Mesodermal cell (in vitro differentiated cells): Measurements from ENCODE around the gene SH3BGR.
A peak's percentile ranks its signal among the peaks of the same experiment; 100 is the strongest.

Source experiments
- H3K27ac ChIP-seq: 2 replicates; pipeline ENCODE4 v1.7.0; 2013; ENCODE audit warnings: mild to moderate bottlenecking, low read depth, low read length, moderate library complexity; ENCODE audit not compliant: severe bottlenecking
- H3K36me3 ChIP-seq: 2 replicates; pipeline ENCODE4 v1.7.1; 2013; ENCODE audit warnings: mild to moderate bottlenecking, low read length, moderate library complexity; ENCODE audit not compliant: control insufficient read depth, insufficient read depth
- H3K4me1 ChIP-seq: one replicate; pipeline ENCODE4 v1.7.1; 2013; ENCODE audit warnings: mild to moderate bottlenecking, low read length; ENCODE audit not compliant: insufficient read depth, control insufficient read depth, poor library complexity, severe bottlenecking
- H3K4me3 ChIP-seq: 2 replicates; pipeline ENCODE4 v1.7.0; 2013; ENCODE audit warnings: low read length, control low read depth, mild to moderate bottlenecking; ENCODE audit not compliant: insufficient read depth, poor library complexity, severe bottlenecking; ENCODE audit errors: extremely low read depth
- H3K9me3 ChIP-seq: 2 replicates; pipeline ENCODE4 v1.7.1; 2013; ENCODE audit warnings: mild to moderate bottlenecking, low read length, moderate library complexity; ENCODE audit not compliant: control insufficient read depth
- WGBS, 2 experiments: methylation state at CpG; one replicate each; pipeline ENCODE4 v1.1.5; 2013; ENCODE audit warnings: missing lambda C conversion rate in 2 of 2; ENCODE audit not compliant: insufficient coverage in 2 of 2; 5-methylcytosine and 5-hydroxymethylcytosine counted together

Gene SH3BGR

DNA sequence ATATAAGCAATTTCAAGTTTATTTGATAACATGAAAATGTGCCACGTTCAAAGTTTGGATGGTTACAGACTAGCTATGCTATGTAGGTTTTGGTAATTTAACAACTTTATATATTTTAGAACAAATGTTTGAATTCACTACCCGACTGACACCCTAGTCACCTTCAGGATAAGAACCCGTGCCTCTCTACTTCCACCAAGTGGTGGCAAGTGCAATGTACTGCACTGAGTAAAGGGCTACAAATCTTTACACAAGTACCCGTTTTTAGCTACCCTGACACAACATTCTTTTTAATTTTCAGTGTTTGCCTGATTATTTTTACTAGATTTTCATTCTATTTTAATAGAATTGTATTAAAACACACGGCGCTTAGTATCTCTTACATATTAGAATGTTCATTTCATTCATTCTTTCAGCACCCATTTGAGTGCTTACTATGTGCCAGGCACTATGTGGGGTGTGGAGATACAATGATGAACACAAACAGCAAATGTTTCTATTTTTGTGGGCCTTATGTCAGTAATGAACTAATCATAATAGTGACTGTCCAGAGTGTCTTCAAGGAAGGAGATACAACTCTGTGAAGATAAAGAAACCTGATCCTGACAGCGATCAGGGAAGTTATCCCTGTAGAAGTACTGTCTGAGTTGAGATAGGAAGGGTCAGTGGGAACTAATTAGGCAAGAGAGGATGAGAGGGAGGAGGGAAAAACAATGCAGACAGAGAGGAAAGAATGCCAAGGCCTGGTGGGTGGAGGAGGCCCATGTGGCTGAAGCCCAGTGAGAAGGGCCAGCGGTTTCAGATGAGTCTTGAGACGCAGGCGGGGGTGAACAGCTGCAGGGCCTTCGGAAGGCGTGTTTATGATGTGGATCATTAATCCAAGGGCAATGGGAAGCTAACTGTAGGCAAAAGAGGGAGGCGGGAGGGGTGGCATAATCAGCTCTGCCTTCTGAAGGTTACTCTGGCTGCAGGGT, 10.0 kb upstream of the SH3BGR start:
- H3K27ac ChIP-seq, result no peak overlapping the region
- H3K36me3 ChIP-seq, result no peaks in the 10 kb centered on the region
- H3K4me3 ChIP-seq, result no peak overlapping the region
- 79 to 88% methylated on average over 7 to 8 of the region's 13 CpGs for WGBS, 2 experiments
- peaks cover 6% of the 10 kb centered on the region for H3K4me1 ChIP-seq
- no peaks in the 10 kb centered on the region for H3K9me3 ChIP-seq

DNA sequence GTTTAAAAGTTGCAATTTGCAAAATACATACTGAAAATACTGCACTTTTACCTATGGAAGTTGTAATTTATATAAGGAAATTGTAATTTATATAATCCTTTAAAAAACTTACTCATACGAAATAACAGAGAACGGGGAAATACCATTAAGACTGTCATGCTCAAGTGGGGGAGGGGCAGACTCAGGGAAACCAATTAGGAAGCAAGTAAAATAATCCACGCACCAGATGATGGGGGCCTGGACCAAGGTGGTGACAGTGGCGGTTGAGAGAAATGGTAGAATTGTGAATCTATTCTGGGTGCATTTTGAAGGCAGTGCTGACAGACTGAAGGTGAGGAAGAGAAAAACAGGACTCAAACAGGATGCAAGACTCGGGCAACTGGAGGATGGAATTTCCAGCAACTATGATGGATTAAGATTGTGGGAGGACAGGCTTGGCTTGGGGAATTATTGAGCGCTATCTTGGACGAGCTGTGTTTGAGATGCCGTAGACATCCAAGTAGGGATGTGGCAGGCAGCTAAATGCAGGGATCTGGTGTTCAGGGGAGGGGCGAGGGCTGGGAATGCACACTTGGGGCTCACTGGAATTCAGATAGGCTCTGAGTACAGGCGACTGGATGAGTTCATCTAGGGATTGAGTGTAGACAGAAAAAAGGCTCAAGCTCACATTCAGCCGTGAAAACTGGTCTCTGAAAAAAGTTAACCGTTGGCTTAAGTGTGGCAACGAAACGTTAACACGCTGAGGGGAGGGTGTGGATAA, 7.2 kb upstream of the SH3BGR start:
- Histone ChIP-seq H3K9me3 (no peaks in the 10 kb centered on the region), H3K4me1 (peaks cover 6% of the 10 kb centered on the region), H3K27ac (peak overlapping the region; percentile 96), H3K36me3 (no peaks in the 10 kb centered on the region), H3K4me3 (peak overlapping the region; percentile 83)
- 20 to 23% methylated on average over 13 of the region's 15 CpGs for WGBS, 2 experiments

DNA sequence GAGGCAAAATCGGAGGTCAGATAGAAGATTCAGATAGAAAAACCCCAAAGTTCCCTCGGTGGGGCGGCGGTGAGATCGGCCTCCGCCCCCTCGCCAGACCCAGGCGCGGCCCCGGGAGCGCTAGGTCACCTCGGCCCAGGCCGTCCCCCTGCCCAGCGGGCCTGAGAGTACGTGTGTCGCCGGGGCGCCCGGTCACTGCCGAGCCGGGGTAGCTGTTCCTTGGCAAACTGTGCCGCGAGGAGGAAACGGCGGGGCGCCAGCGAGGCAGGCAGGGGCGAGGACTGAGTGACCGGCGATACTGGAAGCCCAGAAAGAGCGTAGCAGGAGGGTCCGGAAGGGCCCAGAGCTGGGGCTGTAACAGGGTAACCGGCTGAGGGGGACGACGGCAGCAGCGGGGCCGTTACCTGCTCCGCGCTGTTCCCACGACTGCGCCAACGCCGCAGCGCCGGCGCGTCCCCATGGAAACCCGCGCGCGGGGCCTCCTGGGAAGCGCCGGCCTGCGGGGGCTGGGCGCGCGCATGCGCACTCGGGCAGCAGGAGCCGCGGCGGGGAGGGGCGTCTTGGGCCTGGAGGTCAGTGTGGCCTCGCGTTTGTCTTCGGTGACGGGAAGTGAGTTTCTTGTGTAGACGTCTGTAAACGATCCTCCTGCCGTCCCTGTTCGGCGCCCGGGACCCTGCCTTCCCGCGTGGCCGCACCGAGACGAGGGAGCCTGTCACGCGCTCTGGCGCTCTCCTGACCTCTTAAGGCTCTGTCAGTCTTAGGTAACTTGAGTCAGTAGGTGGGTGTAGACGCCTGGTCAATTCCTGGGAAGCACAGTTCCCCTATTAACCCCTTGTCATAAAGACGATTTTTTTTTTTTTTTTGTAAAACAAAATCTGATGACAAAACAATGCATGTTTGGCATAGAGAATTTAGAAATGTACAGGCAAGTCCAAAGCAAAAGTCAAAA, 6.2 kb upstream of the SH3BGR start, which contains the start of gene LCA5L:
LCA5L (minus strand) TSS at position 458 of the 949 bp plus-strand sequence. CDS start 17,285 bp downstream, outside the sequence.
- no peaks in the 10 kb centered on the region for H3K36me3 ChIP-seq
- no peaks in the 10 kb centered on the region for H3K9me3 ChIP-seq
- H3K4me3 ChIP-seq, result peak within 1 kb of the TSS; percentile 83
- WGBS, 2 experiments, result 0 to 1% methylated on average over 51 to 68 of the region's 83 CpGs
- H3K4me1 ChIP-seq, result peaks cover 6% of the 10 kb centered on the region
- peak within 1 kb of the TSS; percentile 96 for H3K27ac ChIP-seq

DNA sequence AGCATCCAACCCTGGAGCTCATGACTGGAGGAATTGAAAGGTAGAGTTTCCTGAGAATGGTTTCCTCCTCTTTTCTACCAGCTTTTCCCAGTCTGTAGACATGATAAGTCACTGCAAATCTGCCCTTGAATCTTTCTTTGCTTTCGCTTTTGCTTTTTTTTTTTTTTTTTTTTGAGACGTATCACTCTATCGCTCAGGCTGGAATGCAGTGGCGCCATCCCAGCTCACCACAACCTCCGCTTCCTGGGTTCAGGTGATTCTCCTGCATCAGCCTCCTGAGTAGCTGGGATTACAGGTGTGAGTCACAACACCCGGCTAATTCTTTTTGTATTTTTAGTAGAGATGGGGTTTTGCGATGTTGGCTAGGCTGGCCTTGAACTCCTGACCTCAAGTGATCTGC, 4.5 kb upstream of the SH3BGR start:
- H3K9me3 ChIP-seq, result no peaks in the 10 kb centered on the region

DNA sequence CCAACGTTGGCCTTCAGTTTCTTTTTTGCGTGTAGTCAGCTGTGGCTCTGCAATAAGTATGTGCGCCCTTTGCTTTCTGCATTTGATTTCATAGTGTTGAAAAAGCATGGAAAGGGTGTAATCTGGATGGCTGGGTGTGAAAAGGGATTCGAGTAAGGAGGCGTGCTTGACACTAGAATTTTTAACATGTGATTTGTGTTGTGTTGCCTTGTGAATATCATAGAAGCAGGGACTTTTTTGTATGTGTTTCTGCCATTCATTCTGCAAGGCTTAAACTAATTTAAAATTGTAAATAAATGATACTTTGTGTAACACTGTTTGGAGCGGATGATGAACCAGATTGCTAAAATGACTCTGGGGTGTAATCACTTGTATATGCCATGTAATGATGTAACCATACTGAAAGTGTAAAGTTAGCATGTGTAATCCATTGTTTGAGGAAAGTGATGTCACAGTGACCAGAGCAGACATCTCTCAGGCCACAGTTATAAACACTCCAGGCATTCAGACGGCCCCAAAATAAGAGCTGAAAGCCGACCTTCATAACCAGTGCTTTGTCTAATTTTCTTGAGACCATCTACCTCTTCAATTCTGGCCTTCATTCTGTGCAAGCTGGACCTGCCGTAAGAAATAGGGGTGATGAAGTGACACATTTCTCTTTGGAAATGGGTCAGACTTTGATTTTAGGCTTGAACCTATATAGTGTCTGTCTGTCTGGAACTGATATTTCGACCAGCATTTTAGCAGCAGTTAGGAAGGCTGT, 618 bp downstream of the SH3BGR start:
- WGBS, 2 experiments, result 78 to 80% methylated on average over 7 to 10 of the region's 10 CpGs
- peak overlapping the region; percentile 12 for H3K4me3 ChIP-seq
- H3K27ac ChIP-seq, result peak overlapping the region; percentile 47
- H3K36me3 ChIP-seq, result no peaks in the 10 kb centered on the region
- no peaks in the 10 kb centered on the region for H3K4me1 ChIP-seq
- no peaks in the 10 kb centered on the region for H3K9me3 ChIP-seq

More for the DNA sequence above, 4.5 kb upstream of the SH3BGR start:
- Histone ChIP-seq H3K4me3 (no peak overlapping the region), H3K36me3 (no peaks in the 10 kb centered on the region), H3K4me1 (peaks cover 6% of the 10 kb centered on the region), H3K27ac (no peak overlapping the region)
- WGBS, 2 experiments, result 93 to 100% methylated on average over 3 to 4 of the region's 7 CpGs

DNA sequence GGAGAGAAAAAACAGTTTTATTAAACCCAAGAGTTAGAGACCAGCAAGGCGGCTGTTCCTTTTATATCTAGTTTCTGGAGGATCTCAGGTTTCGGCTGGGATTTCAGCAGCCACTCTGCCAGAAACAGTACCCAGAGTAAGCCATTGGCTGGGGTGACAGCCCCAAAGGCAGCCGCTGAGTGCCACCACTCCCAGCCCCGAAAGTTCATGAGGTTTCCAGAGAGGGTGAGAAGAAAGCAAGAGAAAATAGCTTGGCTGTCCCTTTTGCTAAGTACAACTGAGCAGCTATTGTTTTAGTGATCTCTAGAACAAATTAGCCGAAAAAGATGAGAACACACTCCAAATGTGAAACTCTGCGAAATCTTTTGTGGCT, 1.2 kb downstream of the SH3BGR start:
- H3K4me1 ChIP-seq, result no peaks in the 10 kb centered on the region
- no peaks in the 10 kb centered on the region for H3K9me3 ChIP-seq
- no peak overlapping the region for H3K4me3 ChIP-seq
- H3K36me3 ChIP-seq, result no peaks in the 10 kb centered on the region
- WGBS, 2 experiments, result 82 to 96% methylated on average over 5 to 6 of the region's 6 CpGs
- H3K27ac ChIP-seq, result peak overlapping the region; percentile 26

DNA sequence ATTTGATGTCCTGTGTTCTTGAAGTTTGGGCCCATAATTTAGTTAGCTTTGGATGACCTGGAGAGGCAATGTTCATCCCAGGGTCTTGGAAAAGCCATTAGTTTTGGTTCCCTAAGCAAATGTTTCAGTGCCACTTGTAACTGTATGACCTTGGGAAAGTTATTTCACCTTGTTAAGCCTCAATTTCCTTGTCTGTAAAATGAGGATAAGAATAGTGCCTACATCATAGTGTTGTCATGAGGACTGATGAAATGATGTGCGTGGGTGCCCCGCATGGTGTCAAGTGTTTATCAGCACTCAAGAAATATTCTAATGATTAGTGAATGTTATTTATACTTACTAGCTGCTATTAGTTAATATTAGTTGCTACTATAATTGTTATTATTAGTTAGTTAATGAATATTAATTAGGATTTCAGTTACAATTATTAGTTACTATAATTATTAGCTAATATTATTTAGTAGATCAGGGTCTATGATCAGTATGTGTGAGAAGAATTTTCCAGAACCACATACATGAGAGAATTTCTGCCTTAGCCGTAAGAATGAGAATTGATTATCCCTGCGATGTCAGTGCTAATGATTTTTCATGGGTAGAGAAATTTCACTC, 1.9 kb downstream of the SH3BGR start:
- Histone ChIP-seq H3K36me3 (no peaks in the 10 kb centered on the region), H3K4me1 (no peaks in the 10 kb centered on the region), H3K9me3 (no peaks in the 10 kb centered on the region), H3K27ac (no peak overlapping the region), H3K4me3 (no peak overlapping the region)
- no CpG with 5 or more reads among the region's 4 CpGs for WGBS, 2 experiments

DNA sequence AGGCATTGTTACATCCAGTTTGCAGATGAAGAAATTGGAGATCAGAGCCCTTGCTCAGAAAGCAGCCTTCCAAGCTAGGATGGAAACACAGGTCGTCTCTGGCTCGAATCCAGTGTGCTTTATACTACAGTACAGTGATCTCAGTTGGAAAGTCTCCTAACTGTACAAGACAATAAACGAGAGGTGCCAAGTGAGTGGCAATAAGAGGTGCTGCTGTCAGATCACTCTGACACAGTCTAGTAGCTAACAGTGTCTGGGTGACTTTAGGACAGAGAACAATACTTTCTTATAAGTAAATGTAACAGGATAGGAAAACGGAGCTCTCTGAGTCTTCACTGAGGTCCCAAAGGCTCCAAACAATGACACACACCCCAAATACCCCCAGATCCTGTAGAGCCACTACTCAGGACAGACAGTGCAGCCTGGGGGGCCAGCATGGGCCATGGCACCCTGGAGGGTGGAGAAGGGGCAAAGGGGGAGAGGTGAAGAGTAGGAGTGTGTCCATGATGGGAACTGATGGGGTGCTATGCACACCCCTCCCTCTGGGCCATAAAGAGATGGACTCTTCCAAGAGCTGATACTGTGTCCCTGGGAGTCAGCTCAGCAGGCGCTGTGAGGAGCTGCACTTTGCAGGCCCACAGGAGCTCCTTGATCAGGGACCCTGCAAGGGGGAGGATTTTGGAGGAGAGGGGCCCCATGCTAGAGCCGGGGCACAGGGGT, 3.3 kb downstream of the SH3BGR start:
- 80 to 100% methylated on average over 2 to 4 of the region's 6 CpGs for WGBS, 2 experiments
- Histone ChIP-seq H3K9me3 (no peaks in the 10 kb centered on the region), H3K36me3 (no peaks in the 10 kb centered on the region), H3K4me1 (no peaks in the 10 kb centered on the region), H3K27ac (no peak overlapping the region), H3K4me3 (no peak overlapping the region)

DNA sequence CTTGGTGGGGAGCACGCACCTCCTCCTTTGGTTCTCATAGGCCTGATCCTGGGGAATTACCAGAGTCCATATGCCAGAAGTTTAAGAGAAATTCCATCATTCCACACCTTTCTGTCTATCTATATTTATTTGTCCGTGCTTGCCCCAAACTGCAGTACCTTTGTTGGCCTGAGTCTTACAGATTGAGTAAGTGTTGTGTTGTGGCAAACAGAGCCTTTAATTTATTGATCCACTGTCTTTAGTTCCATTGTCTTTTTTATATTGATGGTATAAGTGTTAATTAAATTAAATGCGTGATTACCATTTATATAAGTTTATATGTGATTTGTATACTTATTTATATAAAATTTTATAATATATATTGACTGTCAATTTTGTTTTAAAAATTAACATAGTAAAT, 4.9 kb downstream of the SH3BGR start:
- WGBS, 2 experiments, result 100% methylated on average over 1 of the region's 3 CpGs
- Histone ChIP-seq H3K4me1 (no peaks in the 10 kb centered on the region), H3K27ac (no peak overlapping the region), H3K9me3 (no peaks in the 10 kb centered on the region), H3K36me3 (no peaks in the 10 kb centered on the region), H3K4me3 (no peak overlapping the region)
